Neutrophil (primary cell): ENCODE measurements around the gene LDLRAD4.

Experiments
- H3K27ac ChIP-seq: fragments of 200-600 bp; sonication (generic); 2 replicates; pipeline ENCODE4 v1.5.1; 2016; ENCODE audit warnings: mild to moderate bottlenecking, moderate library complexity
- H3K27me3 ChIP-seq: fragments of 200-600 bp; sonication (generic); 2 replicates; pipeline ENCODE4 v1.6.0; 2016; ENCODE audit warnings: mild to moderate bottlenecking
- H3K36me3 ChIP-seq: fragments of 200-600 bp; sonication (generic); 2 replicates; pipeline ENCODE4 v1.5.1; 2017
- H3K4me1 ChIP-seq, 2 experiments: fragments of 200-600 bp in 1 of 2; sonication (generic) in 1 of 2; 1 replicate in 1 of 2; 2 replicates in 1 of 2; pipeline versions ENCODE4 v1.5.1 to v1.6.1; 2013 to 2016; ENCODE audit warnings: low read depth in 1 of 2, low read length in 1 of 2, mild to moderate bottlenecking in 1 of 2, moderate library complexity in 1 of 2; ENCODE audit not compliant: control insufficient read depth in 1 of 2, insufficient read depth in 1 of 2
- H3K4me3 ChIP-seq, 2 experiments: fragments of 200-600 bp in 1 of 2; sonication (generic) in 1 of 2; 1 replicate in 1 of 2; 2 replicates in 1 of 2; pipeline ENCODE4 v1.5.1; 2013 to 2016; ENCODE audit warnings: low read depth in 1 of 2, low read length in 1 of 2, mild to moderate bottlenecking in 1 of 2, moderate library complexity in 1 of 2
- H3K9me3 ChIP-seq: fragments of 200-600 bp; sonication (generic); 2 replicates; pipeline ENCODE4 v1.5.1; 2016
- CTCF ChIP-seq: fragments of 200-600 bp; sonication (generic); IDR thresholded peaks from 2 replicates; pipeline ENCODE4 v1.5.1; 2016; ENCODE audit warnings: antibody characterized with exemption

Gene LDLRAD4

DNA sequence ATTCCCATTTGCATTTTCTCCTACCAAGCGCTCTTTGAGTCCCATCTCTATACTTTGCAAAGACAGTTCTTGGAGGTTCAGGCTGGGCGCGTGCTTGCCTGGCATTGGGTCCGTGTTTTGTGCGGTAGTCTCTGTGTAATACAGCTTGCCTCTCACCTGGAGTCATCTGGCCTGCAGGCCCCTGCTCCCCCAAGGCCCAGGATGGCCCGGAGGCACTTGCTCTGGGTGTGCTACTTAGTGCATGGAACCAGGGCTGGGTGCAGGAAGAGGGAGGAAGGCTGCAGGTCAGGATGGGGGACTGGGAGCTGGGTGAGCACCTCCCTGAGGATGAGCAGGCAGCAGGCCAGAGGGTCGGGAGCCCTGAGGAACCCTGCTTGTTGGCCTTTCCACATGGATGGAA, 220.9 kb downstream of the LDLRAD4 start:
- no peaks in the 10 kb centered on the region for H3K36me3 ChIP-seq
- no peaks in the 10 kb centered on the region for H3K9me3 ChIP-seq
- no peak for TF ChIP-seq CTCF
- no peak overlapping the region for H3K27ac ChIP-seq
- no peaks in the 10 kb centered on the region for H3K27me3 ChIP-seq
- no peak overlapping the region for H3K4me3 ChIP-seq
- no peaks in the 10 kb centered on the region for H3K4me1 ChIP-seq

- Histone ChIP-seq H3K27ac (no peak overlapping the region), H3K4me3 (no peak overlapping the region), H3K4me1 (no peaks in the 10 kb centered on the region), H3K9me3 (no peaks in the 10 kb centered on the region), H3K36me3 (no peaks in the 10 kb centered on the region), H3K27me3 (no peaks in the 10 kb centered on the region)
- TF ChIP-seq CTCF = no peak
Measured at GRCh38 chr18:13440277-13441248, 222.0 kb downstream of the LDLRAD4 start.

DNA sequence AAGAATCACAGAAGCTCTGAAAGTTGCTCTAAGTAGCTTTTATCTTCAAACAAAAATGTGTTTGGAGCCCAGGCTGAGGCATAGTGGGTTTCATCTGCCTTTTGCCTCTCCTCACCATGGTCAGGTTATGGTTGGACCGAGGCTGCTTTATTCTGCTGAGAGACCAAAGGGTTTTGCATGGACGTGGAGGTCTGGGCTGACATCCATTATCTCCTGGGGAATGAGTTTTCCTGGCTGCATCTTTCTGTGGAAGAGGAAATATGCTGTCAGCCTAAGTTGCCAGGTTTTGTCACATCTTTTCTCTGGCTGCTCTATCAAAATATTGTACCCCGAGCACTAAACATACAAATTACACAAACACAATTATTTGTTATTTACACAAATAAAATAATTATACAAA, 223.2 kb downstream of the LDLRAD4 start:
- Histone ChIP-seq H3K36me3 (no peaks in the 10 kb centered on the region), H3K27ac (no peak overlapping the region), H3K4me1 (no peaks in the 10 kb centered on the region), H3K9me3 (no peaks in the 10 kb centered on the region), H3K27me3 (no peaks in the 10 kb centered on the region), H3K4me3 (no peak overlapping the region)
- no peak for TF ChIP-seq CTCF

- Histone ChIP-seq H3K27ac (no peak overlapping the region), H3K4me3 (no peak overlapping the region), H3K4me1 (no peaks in the 10 kb centered on the region), H3K27me3 (no peaks in the 10 kb centered on the region), H3K9me3 (no peaks in the 10 kb centered on the region), H3K36me3 (no peaks in the 10 kb centered on the region)
- TF ChIP-seq CTCF = no peak
Measured at GRCh38 chr18:13442451-13442850, 223.9 kb downstream of the LDLRAD4 start.

GRCh38 chr18:13443552-13443951, 225.0 kb downstream of the LDLRAD4 start:
- H3K4me1 ChIP-seq = no peaks in the 10 kb centered on the region
- no peak overlapping the region for H3K27ac ChIP-seq
- no peak for TF ChIP-seq CTCF

More at GRCh38 chr18:13443552-13443951, 225.0 kb downstream of the LDLRAD4 start:
- Histone ChIP-seq H3K9me3 (no peaks in the 10 kb centered on the region), H3K4me3 (no peak overlapping the region), H3K27me3 (no peaks in the 10 kb centered on the region), H3K36me3 (no peaks in the 10 kb centered on the region)
